K562 (cell line): ENCODE measurements around the gene SIMC1.
"Not testable (repeated sequence)": the region's sequence is repeated elsewhere in the genome, so short reads cannot be mapped to it uniquely, and the experiment has no call there.

Experiments used
- CREB5 ChIP-seq: fragments of 250-450 bp; sonication (Bioruptor Pico); IDR thresholded peaks from 2 replicates; pipeline ENCODE4 v1.5.0; 2020; ENCODE audit warnings: mild to moderate bottlenecking
- PTTG1 ChIP-seq: fragments of 450-650 bp; IDR thresholded peaks from 2 replicates; pipeline ENCODE4 v1.6.1; 2016; ENCODE audit warnings: low read depth, mild to moderate bottlenecking, missing genetic modification characterization, missing compliant biosample characterization

DNA sequence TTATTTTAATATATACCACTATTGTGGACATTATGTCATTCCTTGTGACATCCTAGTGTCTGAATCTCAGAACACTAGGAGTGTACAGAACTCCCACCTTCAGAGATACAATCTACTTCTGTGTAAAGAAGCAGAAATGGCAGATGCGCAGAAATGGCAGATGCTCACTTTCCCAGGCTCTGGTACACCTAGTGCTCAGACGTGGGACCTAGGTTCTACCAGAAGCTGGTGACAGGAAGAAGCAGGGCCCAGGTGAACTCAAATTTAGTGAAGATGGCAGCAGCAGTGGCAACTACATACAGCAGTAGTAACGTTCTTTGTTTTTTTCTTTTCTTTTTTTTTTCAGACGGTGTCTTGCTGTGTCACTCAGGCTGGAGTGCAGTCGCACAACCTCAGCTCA is 22.5 kb downstream of the SIMC1 start:
- TF ChIP-seq PTTG1 (tag); CREB5 (CRISPR knock-in tag): not testable (repeated sequence)
